ENCODE results near the gene ALPG. TPM values are rescaled to one million over a fixed set of nuclear protein-coding genes. Genes with fewer than 3 reads are reported as not detected.

Gene ALPG
- total and polyA plus RNA-seq, 2 of the 13 experiments (the other 11 are each of a cell fraction or from before 2014, with no cell fraction given): not detected

GRCh38 chr2:232418466-232419244 lies 12.0 kb downstream of the ALPG start:
- intact Hi-C loops (cut with micrococcal nuclease; ENCODE audit: unreplicated experiment): no loop called here
- TF ChIP-seq ZNF354B (CRISPR knock-in tag; IDR thresholded peaks at IDR 0.05) (no peak), DZIP1 (CRISPR knock-in tag; IDR thresholded peaks at IDR 0.05) (no peak), ZFP91 (CRISPR knock-in tag; IDR thresholded peaks at IDR 0.05; ENCODE audit: borderline replicate concordance) (no peak), ZFP1 (CRISPR knock-in tag; IDR thresholded peaks at IDR 0.05) (no peak), POLR2G (IDR thresholded peaks at IDR 0.05; ENCODE audit: low read depth, low read length) (no peak), POLR2AphosphoS2 (IDR thresholded peaks at IDR 0.05; ENCODE audit: low read depth, low read length) (no peak), RFXAP (CRISPR knock-in tag; IDR thresholded peaks at IDR 0.05; ENCODE audit: borderline replicate concordance) (no peak), PCBP2 (optimal IDR thresholded peaks at IDR 0.05; ENCODE audit: low read depth, low read length, poor library complexity, severe bottlenecking) (no peak), ZSCAN30 (CRISPR knock-in tag; IDR thresholded peaks at IDR 0.05) (no peak), HMGA1 (CRISPR knock-in tag; conservative IDR thresholded peaks at IDR 0.05) (no peak), RELA (CRISPR knock-in tag; IDR thresholded peaks at IDR 0.05) (no peak), NR2C2 (CRISPR knock-in tag; IDR thresholded peaks at IDR 0.05; ENCODE audit: borderline replicate concordance) (no peak)
- H3K4me2 ChIP-seq (ENCODE audit: low read depth, low read length): no peak overlapping the region
- peaks cover 17 to 75% of the 10 kb centered on the region in 2 experiments for H3K27me3 ChIP-seq (ENCODE audit: control insufficient read depth in 1 of 2, insufficient read depth in 2 of 2, low read length in 2 of 2)
- 40% methylated on average over 48 of the region's 49 CpGs for WGBS (ENCODE audit: low lambda C conversion rate)
- H3K27ac ChIP-seq (ENCODE audit: extremely low read length, insufficient read depth, low read length): no peak overlapping the region
- no peaks in the 10 kb centered on the region for H3K79me2 ChIP-seq (ENCODE audit: insufficient read depth, low read length)
- no peak overlapping the region for H2AFZ ChIP-seq (ENCODE audit: low read length)
- DNase-seq (ENCODE audit: low spot score) (no peak), FAIRE-seq (no peak), ATAC-seq (no peak)
- H3K4me1 ChIP-seq (ENCODE audit: insufficient read depth, low read length): no peaks in the 10 kb centered on the region
- ChIA-PET CTCF (ENCODE audit: low intra/inter-chr PET ratio, low total read pairs) (no interaction called here), POLR2A (no interaction called here)
- no peaks in the 10 kb centered on the region for H4K20me1 ChIP-seq (ENCODE audit: insufficient read depth, low read length)
- H3K4me3 ChIP-seq (replicated peaks in 1 of 3; ENCODE audit: insufficient read depth in 1 of 3, low read depth in 2 of 3, low read length in 3 of 3): no peak overlapping the region
- H3K9ac ChIP-seq (ENCODE audit: insufficient read depth, low read depth, low read length): no peak overlapping the region
- no peaks in the 10 kb centered on the region for H3K36me3 ChIP-seq (replicated peaks in 1 of 2; ENCODE audit: control insufficient read depth in 1 of 2, insufficient read depth in 2 of 2, low read length in 2 of 2)
- BruUV-seq (replicated peaks): no TSS peak
- in situ Hi-C loops (cut with HindIII; ENCODE audit: extremely low pct_ligation_motif_present, low pct_unique_long_range_greater_than_20kb): no loop called here
- H3K9me3 ChIP-seq (ENCODE audit: low read length): peaks cover 16% of the 10 kb centered on the region

Measured in HepG2 (cell line).